GM18907 (cell line): Measurements from ENCODE around the gene EPHB4.

ENCODE experiments used
- ATAC-seq: cut with Tn5 transposase; IDR thresholded peaks from one replicate; pipeline ENCODE4 v1.9.1; 2021; ENCODE audit warnings: mild to moderate bottlenecking, moderate library complexity; ENCODE audit not compliant: unreplicated experiment

The EPHB4 gene

DNA sequence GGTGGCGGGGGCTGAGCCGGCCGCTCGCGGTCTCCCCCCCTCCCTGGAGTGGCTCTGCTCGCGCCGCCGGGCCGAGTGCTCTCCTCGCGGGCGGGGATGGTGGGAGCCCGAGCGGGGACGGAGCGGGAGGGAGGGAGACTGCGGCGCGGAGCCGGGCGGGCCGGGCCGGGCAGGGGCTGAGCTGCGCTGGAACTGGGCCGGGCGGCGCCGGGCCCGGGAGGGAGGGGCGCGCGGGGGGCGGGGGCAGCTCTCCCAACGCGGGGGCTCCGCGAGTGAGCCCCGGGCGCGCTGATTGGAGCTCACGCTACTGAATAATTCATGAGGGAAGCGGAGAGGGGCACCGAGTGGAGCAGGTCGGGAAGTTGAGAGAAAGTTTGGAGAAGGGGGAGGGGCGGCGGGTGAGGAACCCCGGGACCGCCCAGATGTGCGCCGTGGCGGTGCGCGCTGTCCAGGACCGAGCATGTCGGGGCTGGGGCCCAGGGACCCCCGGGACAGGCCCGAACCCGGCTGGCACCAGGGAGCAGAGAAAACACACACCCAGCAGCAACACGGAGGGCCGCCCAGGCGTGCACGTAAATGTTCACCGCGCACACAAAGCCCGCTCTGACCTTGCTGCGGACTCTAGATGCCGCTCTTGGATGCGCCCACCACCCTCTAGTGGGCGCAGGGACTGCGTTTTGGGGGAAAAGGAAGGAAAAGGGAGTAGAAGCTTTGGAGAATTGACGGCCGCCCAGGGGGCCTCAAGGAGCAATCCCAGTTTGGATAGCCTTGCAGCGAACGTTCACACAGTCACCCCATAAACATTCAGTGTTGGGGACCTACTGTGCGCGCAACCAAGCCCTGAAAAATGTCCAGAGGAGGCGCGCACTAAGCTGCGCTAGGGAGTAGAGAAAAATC, at the start of gene EPHB4:
EPHB4 (minus strand) TSS at position 194 of the 897 bp plus-strand sequence. CDS start 493 bp downstream, outside the sequence.
- no peak for ATAC-seq

DNA sequence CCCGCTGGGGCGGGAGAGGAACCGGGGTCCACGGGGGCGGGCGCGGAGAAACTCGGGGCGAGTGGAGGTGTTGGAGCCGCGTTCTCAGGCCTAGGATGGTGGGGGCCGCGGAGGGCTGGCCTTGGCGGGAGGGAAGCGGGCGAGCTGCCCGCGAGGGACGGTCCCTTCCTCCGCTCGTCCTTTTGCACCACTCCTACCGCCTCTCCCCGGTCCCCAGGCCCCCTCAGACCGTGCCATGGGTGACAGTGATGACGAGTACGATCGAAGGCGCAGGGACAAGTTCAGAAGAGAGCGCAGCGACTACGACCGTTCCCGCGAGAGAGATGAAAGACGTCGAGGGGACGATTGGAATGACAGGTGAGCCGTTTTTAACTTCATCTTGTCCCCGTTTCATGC, 48.0 kb upstream of the EPHB4 start:
- peak; percentile 17 for ATAC-seq

- ATAC-seq: peak; percentile 88
These were observed 47.4 kb upstream of the EPHB4 start, which contains the start of gene SRRT for GRCh38 chr7:100874577-100875355. TSS of gene SRRT (plus strand) at chr7:100875103. CDS start at chr7:100875591, 488 bp downstream.

- no peak for ATAC-seq
These were observed 46.9 kb upstream of the EPHB4 start for GRCh38 chr7:100874300-100874576.

GRCh38 chr7:100873599-100874299, 46.4 kb upstream of the EPHB4 start:
- no peak for ATAC-seq

DNA sequence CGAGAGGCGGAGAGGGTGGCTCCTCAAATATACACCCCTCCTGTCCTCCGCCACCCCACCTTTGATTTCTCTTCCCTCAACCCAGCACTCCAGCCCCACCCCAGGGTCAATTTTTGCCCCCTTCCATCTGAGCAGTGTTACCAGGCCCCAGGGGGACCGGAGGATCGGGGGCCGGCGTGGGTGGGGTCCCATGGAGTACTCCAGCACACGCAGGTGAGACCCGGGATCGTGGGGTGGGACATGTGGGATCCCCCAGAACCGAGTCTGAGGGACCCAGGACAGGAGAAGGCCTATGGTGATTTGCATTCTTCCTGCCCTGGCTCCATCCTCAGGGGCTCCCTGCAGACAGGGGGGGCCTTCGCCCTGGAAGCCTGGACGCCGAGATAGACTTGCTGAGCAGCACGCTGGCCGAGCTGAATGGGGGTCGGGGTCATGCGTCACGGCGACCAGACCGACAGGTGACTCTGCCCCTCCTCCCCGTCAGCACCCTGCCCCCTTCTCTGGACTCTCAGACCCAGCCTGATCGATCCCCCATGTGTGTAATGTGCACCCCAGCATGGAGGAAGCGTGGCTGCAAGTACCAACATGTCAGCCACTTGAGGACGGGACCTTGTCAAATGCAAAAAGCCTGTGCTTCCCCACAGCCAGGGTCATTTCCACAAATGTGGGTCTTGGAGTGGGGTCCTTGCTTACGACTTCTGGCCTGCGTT, 40.6 kb upstream of the EPHB4 start:
- no peak for ATAC-seq

DNA sequence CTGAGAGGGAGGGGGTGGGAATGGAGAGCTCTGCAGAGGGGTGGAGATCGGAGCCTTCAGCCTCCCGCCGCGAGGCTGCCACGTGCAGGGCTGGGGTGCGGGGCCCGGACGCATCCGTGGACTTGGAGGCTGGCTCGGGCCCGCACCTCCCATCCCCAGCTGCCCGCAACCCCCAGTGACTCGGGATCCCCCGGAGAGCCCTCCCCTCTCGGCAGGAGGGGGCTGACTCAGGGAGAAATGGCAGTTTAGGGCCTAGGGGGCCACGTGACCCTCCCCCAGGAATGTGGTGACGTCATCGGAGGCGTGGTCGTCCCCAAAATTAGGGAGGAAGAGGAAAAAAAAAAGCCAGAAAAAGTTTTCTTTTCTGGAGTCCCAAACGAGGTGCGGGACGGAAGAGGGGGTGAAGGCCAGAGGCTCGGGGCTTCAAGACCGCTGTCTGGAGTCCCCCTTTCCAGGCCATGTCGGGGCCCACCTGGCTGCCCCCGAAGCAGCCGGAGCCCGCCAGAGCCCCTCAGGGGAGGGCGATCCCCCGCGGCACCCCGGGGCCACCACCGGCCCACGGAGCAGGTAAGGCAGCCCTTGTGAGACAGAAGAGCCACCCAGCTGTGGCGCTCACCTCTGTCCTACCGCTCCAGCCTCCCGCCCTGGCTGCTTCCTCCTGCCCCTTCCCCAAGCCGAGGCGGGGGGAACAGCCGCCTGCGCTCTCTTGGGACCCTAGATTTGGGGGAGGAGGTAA, 39.9 kb upstream of the EPHB4 start, which contains the start of gene TRIP6:
TRIP6 (plus strand) TSS at position 348 of the 736 bp plus-strand sequence; CDS start at position 459, 111 bp downstream.
- no peak for ATAC-seq

DNA sequence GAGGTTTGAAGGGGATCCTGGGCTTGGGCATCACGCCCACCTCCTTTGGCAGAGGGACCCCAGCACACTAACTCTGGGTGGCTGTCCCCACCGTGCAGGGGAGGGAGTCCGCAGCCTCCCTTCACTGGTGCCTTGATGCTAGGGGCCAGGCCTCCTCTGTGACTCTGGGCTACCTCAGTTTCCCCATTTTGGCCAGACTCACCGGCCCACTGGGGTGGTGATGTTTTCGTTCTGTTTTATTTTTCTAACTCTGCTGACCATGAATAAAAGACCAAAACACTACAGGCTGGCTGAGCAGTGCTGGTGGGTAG, 39.4 kb upstream of the EPHB4 start:
- ATAC-seq: no peak

DNA sequence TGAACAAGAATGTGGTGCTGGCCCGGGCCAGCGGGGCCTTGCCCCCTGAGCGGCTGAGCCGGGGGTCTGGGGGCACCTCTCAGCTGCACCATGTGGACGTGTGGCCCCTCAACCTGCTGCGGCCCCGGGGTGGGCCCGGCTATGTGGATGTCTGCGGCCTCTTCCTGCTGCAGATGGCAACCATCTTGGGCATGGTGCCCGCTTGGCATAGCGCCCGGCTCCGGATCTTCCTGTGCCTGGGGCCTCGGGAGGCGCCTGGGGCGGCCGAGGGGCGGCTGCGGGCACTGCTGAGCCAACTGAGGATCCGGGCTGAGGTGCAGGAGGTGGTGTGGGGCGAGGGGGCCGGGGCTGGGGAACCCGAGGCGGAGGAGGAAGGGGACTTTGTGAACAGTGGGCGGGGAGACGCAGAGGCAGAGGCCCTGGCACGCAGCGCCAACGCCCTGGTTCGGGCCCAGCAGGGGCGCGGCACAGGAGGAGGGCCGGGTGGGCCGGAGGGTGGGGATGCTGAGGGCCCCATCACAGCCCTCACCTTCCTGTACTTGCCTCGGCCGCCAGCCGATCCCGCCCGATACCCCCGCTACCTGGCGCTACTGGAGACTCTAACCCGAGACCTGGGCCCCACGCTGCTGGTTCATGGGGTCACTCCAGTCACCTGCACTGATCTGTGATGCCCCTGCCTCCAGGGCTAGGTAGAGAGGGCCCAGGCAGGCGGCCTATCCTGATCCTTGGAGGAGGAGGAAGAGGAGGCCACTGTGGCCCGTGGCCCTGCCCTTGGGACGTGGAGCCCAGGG, 38.8 kb upstream of the EPHB4 start:
- ATAC-seq: no peak

- no peak for ATAC-seq
These were observed 38.1 kb upstream of the EPHB4 start for GRCh38 chr7:100865372-100865911.

- ATAC-seq: no peak
These were observed 37.0 kb upstream of the EPHB4 start for GRCh38 chr7:100864263-100864845.

- ATAC-seq: no peak
These were observed 36.2 kb upstream of the EPHB4 start for GRCh38 chr7:100863406-100863950.

DNA sequence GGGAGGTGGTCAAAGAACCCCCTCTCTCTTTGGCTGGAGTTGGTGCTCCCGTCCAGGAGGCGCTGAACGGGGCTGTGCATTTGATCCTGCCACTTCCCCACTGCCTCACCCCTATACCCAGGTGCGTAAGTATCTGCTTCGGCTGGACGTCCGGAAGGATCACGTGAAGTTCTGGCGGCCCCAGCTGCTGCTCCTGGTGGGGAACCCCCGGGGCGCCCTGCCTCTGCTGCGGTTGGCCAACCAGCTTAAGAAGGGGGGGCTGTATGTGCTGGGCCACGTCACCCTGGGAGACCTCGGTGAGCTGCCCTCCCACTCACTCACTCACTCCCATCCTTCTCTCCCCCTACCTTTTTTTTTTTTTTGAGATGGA, 34.3 kb upstream of the EPHB4 start:
- no peak for ATAC-seq

DNA sequence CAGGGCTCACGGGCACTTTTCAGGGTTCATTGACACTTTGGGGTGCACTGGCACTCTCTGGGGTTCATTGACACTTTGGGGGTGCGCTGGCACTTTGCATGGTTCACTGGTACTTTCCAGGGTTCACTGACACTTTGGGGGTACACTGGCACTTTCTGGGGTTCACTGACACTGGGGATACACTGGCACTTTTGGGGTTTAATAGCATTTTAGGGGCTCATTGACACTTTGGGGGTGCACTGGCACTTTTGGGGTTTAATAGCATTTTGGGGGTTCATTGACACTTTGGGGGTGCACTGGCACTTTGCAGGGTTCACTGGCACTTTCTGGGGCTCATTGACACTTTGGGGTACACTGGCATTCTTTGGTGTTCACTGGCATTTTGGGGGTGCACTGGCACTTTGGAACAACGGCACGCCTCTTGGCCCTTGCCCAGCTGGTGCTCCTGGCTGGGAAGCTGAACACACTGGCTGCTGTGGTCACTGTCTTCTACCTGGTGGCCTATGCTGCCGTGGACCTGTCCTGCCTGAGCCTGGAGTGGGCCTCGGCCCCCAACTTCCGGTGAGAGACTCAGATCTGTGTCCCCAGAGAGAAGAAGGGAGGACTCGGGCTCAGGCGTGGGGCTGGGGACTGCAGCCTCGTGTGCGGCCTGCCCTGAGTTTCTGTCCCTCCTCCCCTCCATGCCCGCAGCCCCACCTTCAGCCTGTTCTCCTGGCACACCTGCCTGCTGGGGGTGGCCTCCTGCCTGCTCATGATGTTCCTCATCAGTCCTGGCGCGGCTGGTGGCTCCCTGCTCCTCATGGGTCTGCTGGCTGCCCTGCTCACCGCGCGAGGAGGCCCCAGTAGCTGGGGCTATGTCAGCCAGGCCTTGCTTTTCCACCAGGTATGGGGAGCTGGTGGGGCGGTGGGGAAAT, 33.6 kb upstream of the EPHB4 start:
- no peak for ATAC-seq

DNA sequence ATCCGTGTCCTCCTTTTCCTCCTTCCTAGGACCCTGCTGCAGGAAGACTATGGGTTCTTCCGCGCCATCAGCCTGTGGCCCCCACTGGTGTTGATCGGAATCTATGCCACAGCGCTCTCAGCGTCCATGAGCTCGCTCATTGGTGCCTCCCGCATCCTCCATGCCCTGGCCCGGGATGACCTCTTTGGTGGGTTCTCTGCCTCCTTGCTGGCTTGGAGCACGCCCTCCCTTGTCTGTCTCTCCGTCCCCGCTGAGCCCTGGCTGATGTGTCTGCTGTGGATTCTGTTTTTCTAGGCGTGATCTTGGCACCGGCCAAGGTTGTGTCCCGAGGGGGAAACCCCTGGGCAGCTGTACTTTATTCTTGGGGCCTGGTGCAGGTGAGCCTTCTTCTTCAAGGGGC, 32.5 kb upstream of the EPHB4 start:
- ATAC-seq: no peak

DNA sequence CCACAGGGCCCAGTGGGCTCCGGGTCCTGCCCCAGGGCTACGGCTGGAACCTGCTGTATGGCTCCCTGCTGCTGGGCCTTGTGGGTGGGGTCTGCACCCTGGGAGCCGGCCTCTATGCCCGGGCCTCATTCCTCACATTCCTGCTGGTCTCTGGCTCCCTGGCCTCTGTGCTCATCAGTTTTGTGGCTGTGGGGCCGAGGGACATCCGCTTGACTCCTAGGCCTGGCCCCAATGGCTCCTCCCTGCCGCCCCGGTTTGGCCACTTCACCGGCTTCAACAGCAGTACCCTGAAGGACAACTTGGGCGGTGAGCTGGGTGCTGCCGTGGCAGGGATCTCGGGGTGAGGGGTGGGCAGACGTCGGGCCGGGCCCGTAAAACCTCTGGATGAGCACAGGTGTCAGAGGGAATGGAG, 29.6 kb upstream of the EPHB4 start:
- ATAC-seq: no peak

DNA sequence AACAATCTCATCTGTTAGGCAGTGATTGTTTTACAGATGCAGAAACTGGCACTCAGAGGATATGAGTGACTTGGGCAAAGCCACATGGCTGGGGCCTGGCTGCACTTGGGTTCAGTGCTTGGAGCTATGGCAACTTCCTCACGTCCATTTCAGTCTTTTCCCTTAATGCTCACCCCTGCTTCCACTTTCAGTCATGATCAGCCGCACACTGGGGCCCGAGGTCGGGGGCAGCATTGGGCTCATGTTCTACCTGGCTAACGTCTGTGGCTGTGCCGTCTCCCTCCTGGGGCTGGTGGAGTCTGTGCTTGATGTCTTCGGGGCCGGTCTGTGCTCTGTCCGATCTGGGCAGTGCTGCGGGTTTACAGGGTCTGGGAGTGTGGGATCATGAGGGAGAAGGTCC, 28.2 kb upstream of the EPHB4 start:
- ATAC-seq: no peak
